Left lobe of liver (tissue), 1 donor: Measurements from ENCODE around the gene HCN4. TPM values are rescaled to one million over a fixed set of nuclear protein-coding genes. Genes with fewer than 3 reads are reported as not detected.

Source experiments
- total RNA-seq: library from RNA; stranded (reverse); gene quantifications from one replicate; pipeline ENCODE4 v1.2.1, GENCODE V29; 2021
- donor health status: DM: no; HTN: yes; CAD: no.

Gene HCN4
- total RNA-seq, 1 donor from 2014 or later: not detected

Other genes starting within 250 kb of the HCN4 start
- gene REC114, start 74.2 kb upstream of the HCN4 start, total RNA-seq: not detected